HG02840 (cell line): Measurements from ENCODE around the gene NPIPB4.
"Not testable (repeated sequence)": the region's sequence is repeated elsewhere in the genome, so short reads cannot be mapped to it uniquely, and the experiment has no call there.

Source experiments
- ATAC-seq: cut with Tn5 transposase; IDR thresholded peaks from one replicate; pipeline ENCODE4 v1.9.1; 2021; ENCODE audit warnings: mild to moderate bottlenecking, moderate library complexity, moderate number of reproducible peaks; ENCODE audit not compliant: unreplicated experiment, low FRiP score

Gene NPIPB4

DNA sequence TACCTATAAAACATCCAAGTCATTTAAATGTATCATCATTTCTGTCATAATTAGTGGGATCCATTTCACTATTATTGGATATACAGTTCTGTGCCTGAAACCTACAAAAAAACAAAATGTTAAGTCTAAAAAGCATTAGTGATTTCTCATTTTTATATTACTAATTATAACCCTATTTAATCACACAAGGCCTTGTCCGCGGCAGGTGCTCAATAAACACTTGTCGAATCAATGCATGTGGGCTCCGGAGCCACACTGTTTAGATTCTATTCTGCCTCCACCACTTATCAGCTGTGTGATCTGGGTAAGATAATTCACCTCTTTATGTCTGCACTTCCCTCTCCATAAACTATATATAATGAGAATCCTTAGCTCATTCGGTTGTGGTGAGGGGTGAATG, at the start of gene NPIPB4:
TSS of gene NPIPB4 (minus strand) at position 101 of the 400 bp plus-strand sequence. CDS start 378 bp downstream, outside the sequence.
- not testable (repeated sequence) for ATAC-seq

DNA sequence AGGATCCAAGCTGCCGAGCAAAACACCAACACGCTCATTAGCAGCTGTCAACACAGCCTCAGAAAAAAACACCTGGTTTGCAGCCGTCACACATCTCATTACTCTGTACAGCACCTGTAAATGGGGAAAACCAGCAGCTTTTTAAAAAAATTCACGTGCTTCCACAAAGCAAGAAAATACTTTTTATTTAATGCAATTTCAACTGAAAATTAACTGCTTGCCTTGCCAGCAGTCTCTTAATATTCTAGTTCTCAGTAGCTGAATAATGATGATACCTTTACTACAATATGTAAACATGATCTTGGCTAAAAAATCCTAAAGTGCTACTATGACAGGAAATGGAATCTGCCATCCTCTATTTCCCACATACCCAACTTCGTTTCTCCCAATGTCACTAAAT, 41.4 kb upstream of the NPIPB4 start:
- ATAC-seq, result not testable (repeated sequence)

- not testable (repeated sequence) for ATAC-seq
Measured at GRCh38 chr16:21881988-21882387, 24.4 kb upstream of the NPIPB4 start.

- not testable (repeated sequence) for ATAC-seq
Measured at GRCh38 chr16:21837186-21837585, 20.4 kb downstream of the NPIPB4 start.

GRCh38 chr16:21836334-21836733, 21.2 kb downstream of the NPIPB4 start:
- ATAC-seq, result not testable (repeated sequence)

DNA sequence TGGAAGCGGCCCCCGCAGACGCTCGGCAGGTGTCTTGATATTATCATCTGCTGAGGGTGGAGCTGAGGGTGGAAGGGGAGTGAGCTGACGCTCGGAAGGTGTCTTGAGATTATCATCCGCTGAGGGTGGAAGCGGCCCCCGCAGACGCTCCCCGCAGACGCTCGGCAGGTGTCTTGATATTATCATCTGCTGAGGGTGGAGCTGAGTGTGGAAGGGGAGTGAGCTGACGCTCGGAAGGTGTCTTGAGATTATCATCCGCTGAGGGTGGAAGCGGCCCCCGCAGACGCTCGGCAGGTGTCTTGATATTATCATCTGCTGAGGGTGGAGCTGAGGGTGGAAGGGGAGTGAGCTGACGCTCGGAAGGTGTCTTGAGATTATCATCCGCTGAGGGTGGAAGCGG, 21.8 kb downstream of the NPIPB4 start:
- not testable (repeated sequence) for ATAC-seq

DNA sequence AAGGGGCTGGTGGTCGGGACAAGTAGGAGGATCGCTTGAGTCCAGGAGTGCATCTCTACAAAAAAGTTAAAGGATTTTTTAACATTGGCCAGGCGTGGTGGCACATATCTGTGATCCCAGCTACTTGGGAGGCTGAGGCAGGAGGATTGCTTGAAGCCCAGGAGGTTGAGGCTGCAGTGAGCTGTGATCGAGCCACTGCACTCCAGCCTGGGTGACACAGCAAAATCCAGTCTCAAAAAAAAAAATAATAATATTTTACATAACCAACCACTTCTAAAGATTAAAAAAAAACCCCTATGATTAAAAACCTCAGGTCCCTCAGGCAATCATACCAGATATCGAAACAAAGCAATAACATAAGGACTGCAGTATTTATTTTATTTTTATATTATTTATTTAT, 23.3 kb downstream of the NPIPB4 start:
- not testable (repeated sequence) for ATAC-seq

- ATAC-seq, result not testable (repeated sequence)
Measured at GRCh38 chr16:21829929-21830328, 27.6 kb downstream of the NPIPB4 start.

DNA sequence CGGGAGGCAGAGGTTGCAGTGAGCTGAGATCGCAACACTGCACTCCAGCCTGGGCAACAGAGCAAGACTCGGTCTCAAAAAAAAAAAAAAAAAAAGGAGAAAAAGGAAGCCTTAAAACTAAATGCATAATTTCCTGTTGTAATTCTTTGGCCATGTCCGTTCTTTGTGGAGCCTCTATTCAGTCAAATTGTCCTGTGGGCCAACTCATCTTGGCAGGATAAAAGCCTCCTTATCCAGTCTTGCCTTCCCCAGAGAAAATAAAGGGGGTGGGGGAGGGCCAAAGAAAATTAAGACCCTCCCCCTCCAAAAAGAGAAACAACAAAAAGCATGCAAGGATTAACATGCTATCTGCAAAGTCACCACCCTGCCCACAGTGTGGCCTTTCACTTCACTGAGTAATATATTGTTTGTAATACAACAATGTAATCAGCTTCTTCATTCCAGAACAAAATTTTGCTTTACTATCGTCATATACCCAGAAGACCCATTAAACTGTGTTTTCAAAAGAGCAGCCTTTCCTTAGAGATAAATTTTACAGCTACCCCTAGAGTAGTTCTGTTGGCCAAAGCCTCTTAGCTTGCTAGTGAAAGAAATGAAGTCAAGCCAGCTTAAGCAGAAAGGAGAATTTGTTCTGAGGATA, 31.4 kb downstream of the NPIPB4 start:
- not testable (repeated sequence) for ATAC-seq

GRCh38 chr16:21825526-21825925, 32.0 kb downstream of the NPIPB4 start:
- not testable (repeated sequence) for ATAC-seq

DNA sequence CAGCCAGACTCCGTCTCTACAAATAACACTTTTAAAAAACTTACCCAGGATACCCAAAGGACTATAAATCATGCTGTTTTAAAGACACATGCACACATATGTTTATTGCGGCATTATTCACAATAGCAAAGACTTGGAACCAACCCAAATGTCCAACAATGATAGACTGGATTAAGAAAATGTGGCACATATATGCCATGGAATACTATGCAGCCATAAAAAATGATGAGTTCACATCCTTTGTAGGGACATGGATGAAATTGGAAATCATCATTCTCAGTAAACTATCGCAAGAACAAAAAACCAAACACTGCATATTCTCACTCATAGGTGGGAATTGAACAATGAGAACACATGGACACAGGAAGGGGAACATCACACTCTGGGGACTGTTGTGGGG, 34.3 kb downstream of the NPIPB4 start:
- not testable (repeated sequence) for ATAC-seq

DNA sequence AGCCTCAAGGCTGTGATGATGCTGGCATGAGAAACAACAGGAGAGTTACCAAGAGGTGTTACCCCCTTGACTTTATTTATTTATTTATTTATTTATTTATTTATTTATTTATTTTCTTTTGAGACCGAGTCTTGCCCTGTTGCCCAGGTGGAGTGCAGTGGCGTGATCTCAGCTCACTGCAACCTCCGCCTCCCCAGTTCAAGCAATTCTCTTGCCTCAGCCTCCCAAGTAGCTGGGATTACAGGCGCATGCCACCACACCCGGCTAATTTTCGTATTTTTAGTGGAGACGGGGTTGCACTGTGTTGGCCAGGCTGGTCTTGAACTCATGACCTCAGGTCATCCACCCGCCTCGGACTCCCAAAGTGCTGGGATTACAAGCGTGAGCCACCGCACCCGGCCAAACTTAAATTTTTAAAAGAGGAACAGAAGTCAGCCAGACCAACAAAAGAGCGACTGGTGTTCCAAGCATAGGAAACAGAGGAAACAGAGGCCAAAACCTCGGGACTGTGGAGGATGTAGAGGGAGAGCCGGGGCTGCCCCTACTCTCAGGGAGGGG, 36.6 kb downstream of the NPIPB4 start:
- not testable (repeated sequence) for ATAC-seq

- peak; percentile 86 for ATAC-seq
Measured at GRCh38 chr16:21820028-21820907, 37.3 kb downstream of the NPIPB4 start.

GRCh38 chr16:21819617-21820016, 37.9 kb downstream of the NPIPB4 start:
- ATAC-seq, result not testable (repeated sequence)

DNA sequence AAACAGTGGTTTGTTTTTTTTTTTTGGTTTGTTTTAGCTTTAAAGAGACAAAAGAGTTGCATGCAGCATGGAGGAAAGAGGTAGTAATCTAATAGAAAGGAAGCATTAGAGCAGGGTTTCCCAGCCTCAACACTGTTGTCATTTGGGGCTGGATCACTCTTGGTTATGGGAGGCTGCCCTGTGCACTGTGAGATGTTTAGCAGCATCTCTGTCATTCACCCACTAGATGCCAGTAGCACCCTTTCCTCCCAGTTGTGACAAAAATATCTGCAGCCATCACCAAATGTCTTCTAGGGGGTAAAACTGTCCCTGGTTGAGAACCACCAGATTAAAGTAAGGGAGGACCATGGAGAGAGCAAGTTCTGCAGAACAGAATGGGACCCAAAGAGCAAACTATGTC, 40.5 kb downstream of the NPIPB4 start:
- ATAC-seq, result not testable (repeated sequence)

- ATAC-seq, result not testable (repeated sequence)
Measured at GRCh38 chr16:21815694-21816093, 41.9 kb downstream of the NPIPB4 start.

DNA sequence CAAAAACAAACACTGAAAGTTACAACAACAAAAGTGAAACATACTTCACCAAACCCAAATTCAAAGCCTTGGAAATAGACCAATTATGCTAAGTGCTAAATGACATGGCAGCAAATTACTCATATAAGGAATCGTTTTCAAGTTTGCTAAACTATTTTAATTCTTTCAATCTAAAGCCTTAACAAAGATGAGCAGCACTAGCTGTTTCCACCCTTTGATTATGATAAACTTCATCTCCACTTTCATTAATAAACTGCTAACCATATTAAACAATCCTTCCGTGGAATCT, 55.2 kb downstream of the NPIPB4 start:
- ATAC-seq, result not testable (repeated sequence)

GRCh38 chr16:21801538-21802374, 55.8 kb downstream of the NPIPB4 start:
- not testable (repeated sequence) for ATAC-seq

- not testable (repeated sequence) for ATAC-seq
Measured at GRCh38 chr16:21798601-21799000, 59.0 kb downstream of the NPIPB4 start.

- ATAC-seq, result not testable (repeated sequence)
Measured at GRCh38 chr16:21793310-21793709, 64.2 kb downstream of the NPIPB4 start.
